GM12878 (cell line): ENCODE data around the gene CAPN7. TPM values are rescaled to one million over a fixed set of nuclear protein-coding genes. Genes with fewer than 3 reads are reported as not detected.
A peak's percentile ranks its signal among the peaks of the same experiment; 100 is the strongest.

Experiments
- ATF7 ChIP-seq: fragments of 450-650 bp; IDR thresholded peaks from 2 replicates; pipeline ENCODE4 v1.6.1; 2016; ENCODE audit warnings: low read depth, mild to moderate bottlenecking
- BRCA1 ChIP-seq: IDR thresholded peaks from 2 replicates; pipeline ENCODE4 v1.6.1; 2011; ENCODE audit warnings: low read depth, low read length, improper control_type of control experiment
- CREM ChIP-seq: IDR thresholded peaks from 2 replicates; pipeline ENCODE4 v1.6.1; 2014; ENCODE audit warnings: antibody characterized with exemption, low read depth
- ESRRA ChIP-seq: IDR thresholded peaks from 2 replicates; pipeline ENCODE4 v1.6.1; 2012; ENCODE audit warnings: mild to moderate bottlenecking, low read length, improper control_type of control experiment
- JUNB ChIP-seq: IDR thresholded peaks from 2 replicates; pipeline ENCODE4 v1.6.1; 2016; ENCODE audit warnings: antibody characterized with exemption, mild to moderate bottlenecking
- KAT2A ChIP-seq: conservative IDR thresholded peaks from 2 replicates; pipeline ENCODE4 v1.6.1; 2011; ENCODE audit warnings: low read depth, low read length; ENCODE audit not compliant: control insufficient read depth
- MTA2 ChIP-seq: fragments of 450-650 bp; IDR thresholded peaks from 2 replicates; pipeline ENCODE4 v1.6.1; 2016; ENCODE audit warnings: low read depth, mild to moderate bottlenecking, moderate library complexity
- MYC ChIP-seq: IDR thresholded peaks from 2 replicates; pipeline ENCODE4 v1.6.1; 2011; ENCODE audit warnings: mild to moderate bottlenecking, low read length, moderate library complexity, inconsistent platforms; ENCODE audit not compliant: insufficient read depth, insufficient replicate concordance, insufficient read length, severe bottlenecking
- NR2F1 ChIP-seq: fragments of 450-650 bp; conservative IDR thresholded peaks from 2 replicates; pipeline ENCODE4 v1.6.1; 2017; ENCODE audit warnings: mild to moderate bottlenecking
- PAX5 ChIP-seq: IDR thresholded peaks from 2 replicates; pipeline ENCODE4 v1.6.1; 2011; ENCODE audit warnings: low read depth, low read length, borderline replicate concordance
- PML ChIP-seq: IDR thresholded peaks from 2 replicates; pipeline ENCODE4 v1.6.1; 2012; ENCODE audit warnings: low read length, inconsistent platforms
- RELA ChIP-seq: fragments of 450-650 bp; IDR thresholded peaks from 2 replicates; pipeline ENCODE4 v1.8.0; 2014; ENCODE audit warnings: borderline replicate concordance; ENCODE audit not compliant: partially characterized antibody
- SMARCA5 ChIP-seq: fragments of 450-650 bp; IDR thresholded peaks from 2 replicates; pipeline ENCODE4 v1.6.1; 2017; ENCODE audit warnings: mild to moderate bottlenecking
- SMC3 ChIP-seq: IDR thresholded peaks from 2 replicates; pipeline ENCODE4 v1.6.1; 2011; ENCODE audit warnings: low read length, improper control_type of control experiment, borderline replicate concordance
- SREBF1 ChIP-seq: IDR thresholded peaks from 2 replicates; pipeline ENCODE4 v1.6.1; 2012; ENCODE audit warnings: mild to moderate bottlenecking, low read length
- SREBF2 ChIP-seq: IDR thresholded peaks from 2 replicates; pipeline ENCODE4 v1.6.1; 2012; ENCODE audit warnings: mild to moderate bottlenecking, low read length
- SRF ChIP-seq, 2 experiments: IDR thresholded peaks; 2 replicates each; pipeline ENCODE4 v1.6.1; 2011; ENCODE audit warnings: low read depth in 2 of 2, low read length in 2 of 2, mild to moderate bottlenecking in 1 of 2, moderate library complexity in 1 of 2
- TBL1XR1 ChIP-seq: IDR thresholded peaks from 2 replicates; pipeline ENCODE4 v1.6.1; 2012; ENCODE audit warnings: low read depth, low read length, improper control_type of control experiment
- YY1 ChIP-seq: IDR thresholded peaks from 2 replicates; pipeline ENCODE4 v1.6.1; 2011; ENCODE audit warnings: low read depth, mild to moderate bottlenecking, low read length
- ZNF24 ChIP-seq: fragments of 450-650 bp; IDR thresholded peaks from 2 replicates; pipeline ENCODE4 v1.6.1; 2017; ENCODE audit warnings: antibody characterized with exemption, mild to moderate bottlenecking
- ZSCAN29 ChIP-seq: fragments of 450-650 bp; IDR thresholded peaks from 2 replicates; pipeline ENCODE4 v1.6.1; 2017; ENCODE audit warnings: mild to moderate bottlenecking, moderate library complexity
- ZZZ3 ChIP-seq: IDR thresholded peaks from 2 replicates; pipeline ENCODE4 v1.6.1; 2011; ENCODE audit warnings: low read depth; ENCODE audit not compliant: control insufficient read depth, insufficient read length
- polyA plus RNA-seq, 11 experiments: library from polyadenylated mRNA; depleted of rRNA in 4 of 11; unstranded in 6 of 11; stranded (reverse) in 5 of 11; fragments of >200 nt; fragmentation: Nextera tagmentation in 4 of 11; fragmentation: Illumina TruSeq in 1 of 11; extraction: Ambion mirVana in 4 of 11; extraction: Trizol in 1 of 11; gene quantifications; 1 replicate in 1 of 11; 2 replicates in 10 of 11; pipeline versions ENCODE4 v1.2.1 to v1.2.3, GENCODE V29; 2011 to 2016; ENCODE audit warnings: inconsistent platforms in 2 of 11, missing spikeins in 2 of 11, low read depth in 1 of 11
- total RNA-seq, 4 experiments: library from RNA; depleted of rRNA in 3 of 4; stranded (reverse); fragments of >200 nt in 3 of 4; fragmentation: Illumina TruSeq in 1 of 4; extraction: Trizol in 1 of 4; gene quantifications; 2 replicates each; pipeline versions ENCODE4 v1.2.1 to v1.2.3, GENCODE V29; 2013 to 2021
- TF ChIP-seq, protein P1 (sequence below): fragments of 150-350 bp; IDR thresholded peaks from 2 replicates; pipeline ENCODE4 v1.6.1; 2014; ENCODE audit warnings: mild to moderate bottlenecking, low read depth, low read length
- TF ChIP-seq, protein P2 (sequence below): fragments of 450-650 bp; IDR thresholded peaks from 2 replicates; pipeline ENCODE4 v1.6.1; 2016; ENCODE audit warnings: mild to moderate bottlenecking
- TF ChIP-seq, protein P3 (sequence below), 3 experiments: IDR thresholded peaks in 2 of 3; conservative IDR thresholded peaks in 1 of 3; 2 replicates each; pipeline ENCODE4 v1.5.1; 2011; ENCODE audit warnings: low read depth in 3 of 3, low read length in 3 of 3, mild to moderate bottlenecking in 3 of 3, control low read depth in 2 of 3, moderate library complexity in 2 of 3, inconsistent platforms in 1 of 3, mixed read lengths in 1 of 3; ENCODE audit not compliant: control insufficient read depth in 2 of 3, insufficient read depth in 1 of 3; ENCODE audit errors: extremely low read depth in 1 of 3
- TF ChIP-seq, protein P4 (sequence below): fragments of 450-650 bp; IDR thresholded peaks from 2 replicates; pipeline ENCODE4 v1.6.1; 2014; ENCODE audit warnings: mild to moderate bottlenecking
- TF ChIP-seq, protein P5 (sequence below): IDR thresholded peaks from 2 replicates; pipeline ENCODE4 v1.6.1; 2011; ENCODE audit warnings: low read depth, low read length, improper control_type of control experiment, borderline replicate concordance

CAPN7 gene
- total and polyA plus RNA-seq, 10 of the 15 experiments (the other 5 are each of a cell fraction or from before 2014, with no cell fraction given) = 5.3 to 27.0 (median 18.2) TPM

DNA sequence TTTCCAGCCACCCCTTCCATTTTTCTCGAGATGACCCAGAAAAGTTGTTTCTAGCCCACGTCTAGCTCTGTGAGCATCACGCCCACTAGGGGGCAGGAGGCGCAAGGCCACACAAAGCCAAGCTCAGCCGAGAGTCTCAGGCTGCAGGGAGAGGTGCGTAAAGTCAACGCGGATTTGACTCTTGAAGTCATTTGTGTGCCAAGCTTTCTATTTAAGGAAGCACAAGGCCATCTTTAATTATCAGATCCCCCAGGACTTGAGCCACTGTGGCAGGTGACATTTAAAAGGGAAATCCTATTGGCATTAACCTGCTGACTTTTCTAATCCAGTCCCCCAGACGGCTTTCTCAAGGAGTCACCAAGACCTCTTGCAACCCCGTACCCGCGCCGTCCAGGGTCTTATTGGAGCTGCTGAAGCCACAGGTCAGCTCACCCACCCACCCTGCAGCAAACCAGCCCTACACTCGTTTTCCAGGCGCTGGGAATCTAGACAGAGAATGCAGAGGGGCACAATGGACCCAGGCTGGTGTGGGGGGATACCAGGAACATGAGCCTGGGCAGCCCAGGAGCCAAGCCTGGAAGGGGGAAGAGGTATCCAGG lies 62.1 kb downstream of the CAPN7 start (continued):
- no peak for TF ChIP-seq JUNB
- peak; percentile 84 for TF ChIP-seq YY1
- TF ChIP-seq SMARCA5 = no peak
- no peak for TF ChIP-seq TBL1XR1
- TF ChIP-seq, protein P1, sequence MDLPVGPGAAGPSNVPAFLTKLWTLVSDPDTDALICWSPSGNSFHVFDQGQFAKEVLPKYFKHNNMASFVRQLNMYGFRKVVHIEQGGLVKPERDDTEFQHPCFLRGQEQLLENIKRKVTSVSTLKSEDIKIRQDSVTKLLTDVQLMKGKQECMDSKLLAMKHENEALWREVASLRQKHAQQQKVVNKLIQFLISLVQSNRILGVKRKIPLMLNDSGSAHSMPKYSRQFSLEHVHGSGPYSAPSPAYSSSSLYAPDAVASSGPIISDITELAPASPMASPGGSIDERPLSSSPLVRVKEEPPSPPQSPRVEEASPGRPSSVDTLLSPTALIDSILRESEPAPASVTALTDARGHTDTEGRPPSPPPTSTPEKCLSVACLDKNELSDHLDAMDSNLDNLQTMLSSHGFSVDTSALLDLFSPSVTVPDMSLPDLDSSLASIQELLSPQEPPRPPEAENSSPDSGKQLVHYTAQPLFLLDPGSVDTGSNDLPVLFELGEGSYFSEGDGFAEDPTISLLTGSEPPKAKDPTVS = no peak
- no peak for TF ChIP-seq PAX5
- TF ChIP-seq KAT2A = no peak
- TF ChIP-seq CREM = no peak
- TF ChIP-seq ESRRA = 0 out of 2 replicates have a peak, but pooled peaks have one; percentile 33
- TF ChIP-seq, protein P2, sequence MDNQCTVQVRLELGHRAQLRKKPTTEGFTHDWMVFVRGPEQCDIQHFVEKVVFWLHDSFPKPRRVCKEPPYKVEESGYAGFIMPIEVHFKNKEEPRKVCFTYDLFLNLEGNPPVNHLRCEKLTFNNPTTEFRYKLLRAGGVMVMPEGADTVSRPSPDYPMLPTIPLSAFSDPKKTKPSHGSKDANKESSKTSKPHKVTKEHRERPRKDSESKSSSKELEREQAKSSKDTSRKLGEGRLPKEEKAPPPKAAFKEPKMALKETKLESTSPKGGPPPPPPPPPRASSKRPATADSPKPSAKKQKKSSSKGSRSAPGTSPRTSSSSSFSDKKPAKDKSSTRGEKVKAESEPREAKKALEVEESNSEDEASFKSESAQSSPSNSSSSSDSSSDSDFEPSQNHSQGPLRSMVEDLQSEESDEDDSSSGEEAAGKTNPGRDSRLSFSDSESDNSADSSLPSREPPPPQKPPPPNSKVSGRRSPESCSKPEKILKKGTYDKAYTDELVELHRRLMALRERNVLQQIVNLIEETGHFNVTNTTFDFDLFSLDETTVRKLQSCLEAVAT = 0 out of 2 replicates have a peak, but pooled peaks have one; percentile 45
- TF ChIP-seq MTA2 = no peak; the same call in 1 of the 2 replicates
- TF ChIP-seq BRCA1 = no peak
- TF ChIP-seq, protein P3, sequence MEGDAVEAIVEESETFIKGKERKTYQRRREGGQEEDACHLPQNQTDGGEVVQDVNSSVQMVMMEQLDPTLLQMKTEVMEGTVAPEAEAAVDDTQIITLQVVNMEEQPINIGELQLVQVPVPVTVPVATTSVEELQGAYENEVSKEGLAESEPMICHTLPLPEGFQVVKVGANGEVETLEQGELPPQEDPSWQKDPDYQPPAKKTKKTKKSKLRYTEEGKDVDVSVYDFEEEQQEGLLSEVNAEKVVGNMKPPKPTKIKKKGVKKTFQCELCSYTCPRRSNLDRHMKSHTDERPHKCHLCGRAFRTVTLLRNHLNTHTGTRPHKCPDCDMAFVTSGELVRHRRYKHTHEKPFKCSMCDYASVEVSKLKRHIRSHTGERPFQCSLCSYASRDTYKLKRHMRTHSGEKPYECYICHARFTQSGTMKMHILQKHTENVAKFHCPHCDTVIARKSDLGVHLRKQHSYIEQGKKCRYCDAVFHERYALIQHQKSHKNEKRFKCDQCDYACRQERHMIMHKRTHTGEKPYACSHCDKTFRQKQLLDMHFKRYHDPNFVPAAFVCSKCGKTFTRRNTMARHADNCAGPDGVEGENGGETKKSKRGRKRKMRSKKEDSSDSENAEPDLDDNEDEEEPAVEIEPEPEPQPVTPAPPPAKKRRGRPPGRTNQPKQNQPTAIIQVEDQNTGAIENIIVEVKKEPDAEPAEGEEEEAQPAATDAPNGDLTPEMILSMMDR (IDR thresholded peaks at IDR 0.05 in 2 of 3, conservative IDR thresholded peaks at IDR 0.05 in 1 of 3; ENCODE audit: control insufficient read depth in 2 of 3, extremely low read depth in 1 of 3, insufficient read depth in 1 of 3, low read depth in 3 of 3, low read length in 3 of 3) = peak; percentile 95 to 99 (median 97); a peak in 5 of 6 replicates
- TF ChIP-seq ZNF24 = 0 out of 2 replicates have a peak, but pooled peaks have one; percentile 9
- no peak for TF ChIP-seq SREBF2
- TF ChIP-seq PML = no peak
- TF ChIP-seq ZSCAN29 = no peak
- no peak for TF ChIP-seq ZZZ3
- no peak for TF ChIP-seq SREBF1
- TF ChIP-seq, protein P4, sequence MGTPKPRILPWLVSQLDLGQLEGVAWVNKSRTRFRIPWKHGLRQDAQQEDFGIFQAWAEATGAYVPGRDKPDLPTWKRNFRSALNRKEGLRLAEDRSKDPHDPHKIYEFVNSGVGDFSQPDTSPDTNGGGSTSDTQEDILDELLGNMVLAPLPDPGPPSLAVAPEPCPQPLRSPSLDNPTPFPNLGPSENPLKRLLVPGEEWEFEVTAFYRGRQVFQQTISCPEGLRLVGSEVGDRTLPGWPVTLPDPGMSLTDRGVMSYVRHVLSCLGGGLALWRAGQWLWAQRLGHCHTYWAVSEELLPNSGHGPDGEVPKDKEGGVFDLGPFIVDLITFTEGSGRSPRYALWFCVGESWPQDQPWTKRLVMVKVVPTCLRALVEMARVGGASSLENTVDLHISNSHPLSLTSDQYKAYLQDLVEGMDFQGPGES = no peak
- TF ChIP-seq, protein P5, sequence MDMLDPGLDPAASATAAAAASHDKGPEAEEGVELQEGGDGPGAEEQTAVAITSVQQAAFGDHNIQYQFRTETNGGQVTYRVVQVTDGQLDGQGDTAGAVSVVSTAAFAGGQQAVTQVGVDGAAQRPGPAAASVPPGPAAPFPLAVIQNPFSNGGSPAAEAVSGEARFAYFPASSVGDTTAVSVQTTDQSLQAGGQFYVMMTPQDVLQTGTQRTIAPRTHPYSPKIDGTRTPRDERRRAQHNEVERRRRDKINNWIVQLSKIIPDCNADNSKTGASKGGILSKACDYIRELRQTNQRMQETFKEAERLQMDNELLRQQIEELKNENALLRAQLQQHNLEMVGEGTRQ = no peak
- no peak for TF ChIP-seq RELA
- TF ChIP-seq NR2F1 = no peak
- TF ChIP-seq SRF (IDR thresholded peaks at IDR 0.05; ENCODE audit: low read depth in 2 of 2, low read length in 2 of 2) = no peak
- no peak for TF ChIP-seq MYC
- peak; percentile 99 for TF ChIP-seq SMC3
- no peak for TF ChIP-seq ATF7
